AG10803 (cell line): Measurements from ENCODE around the gene FCHSD2.
A peak's percentile ranks its signal among the peaks of the same experiment; 100 is the strongest.

Experiments
- DNase-seq: peaks from one replicate; pipeline ENCODE4 v3.0.0; 2010; ENCODE audit warnings: low read depth
- H3K4me3 ChIP-seq: 2 replicates; pipeline ENCODE4 v1.5.1; 2011; ENCODE audit warnings: mild to moderate bottlenecking, low read length, control low read depth
- TF ChIP-seq, protein P1 (sequence below): conservative IDR thresholded peaks from 2 replicates; pipeline ENCODE4 v1.5.1; 2011; ENCODE audit warnings: mild to moderate bottlenecking, low read length, control low read depth, inconsistent platforms

Gene FCHSD2

GRCh38 chr11:72968390-72968789, 173.7 kb downstream of the FCHSD2 start:
- TF ChIP-seq, protein P1, sequence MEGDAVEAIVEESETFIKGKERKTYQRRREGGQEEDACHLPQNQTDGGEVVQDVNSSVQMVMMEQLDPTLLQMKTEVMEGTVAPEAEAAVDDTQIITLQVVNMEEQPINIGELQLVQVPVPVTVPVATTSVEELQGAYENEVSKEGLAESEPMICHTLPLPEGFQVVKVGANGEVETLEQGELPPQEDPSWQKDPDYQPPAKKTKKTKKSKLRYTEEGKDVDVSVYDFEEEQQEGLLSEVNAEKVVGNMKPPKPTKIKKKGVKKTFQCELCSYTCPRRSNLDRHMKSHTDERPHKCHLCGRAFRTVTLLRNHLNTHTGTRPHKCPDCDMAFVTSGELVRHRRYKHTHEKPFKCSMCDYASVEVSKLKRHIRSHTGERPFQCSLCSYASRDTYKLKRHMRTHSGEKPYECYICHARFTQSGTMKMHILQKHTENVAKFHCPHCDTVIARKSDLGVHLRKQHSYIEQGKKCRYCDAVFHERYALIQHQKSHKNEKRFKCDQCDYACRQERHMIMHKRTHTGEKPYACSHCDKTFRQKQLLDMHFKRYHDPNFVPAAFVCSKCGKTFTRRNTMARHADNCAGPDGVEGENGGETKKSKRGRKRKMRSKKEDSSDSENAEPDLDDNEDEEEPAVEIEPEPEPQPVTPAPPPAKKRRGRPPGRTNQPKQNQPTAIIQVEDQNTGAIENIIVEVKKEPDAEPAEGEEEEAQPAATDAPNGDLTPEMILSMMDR = no peak
- H3K4me3 ChIP-seq = no peak overlapping the region
- no peak for DNase-seq

GRCh38 chr11:72965672-72966071, 176.4 kb downstream of the FCHSD2 start:
- TF ChIP-seq, protein P1 = no peak
- no peak overlapping the region for H3K4me3 ChIP-seq
- DNase-seq = no peak

GRCh38 chr11:72962717-72963116, 179.4 kb downstream of the FCHSD2 start:
- no peak for DNase-seq
- H3K4me3 ChIP-seq = no peak overlapping the region
- TF ChIP-seq, protein P1 = no peak

- no peak overlapping the region for H3K4me3 ChIP-seq
- TF ChIP-seq, protein P1 = no peak
- peak; percentile 55 for DNase-seq
These were observed 180.0 kb downstream of the FCHSD2 start for GRCh38 chr11:72962084-72962483.

DNA sequence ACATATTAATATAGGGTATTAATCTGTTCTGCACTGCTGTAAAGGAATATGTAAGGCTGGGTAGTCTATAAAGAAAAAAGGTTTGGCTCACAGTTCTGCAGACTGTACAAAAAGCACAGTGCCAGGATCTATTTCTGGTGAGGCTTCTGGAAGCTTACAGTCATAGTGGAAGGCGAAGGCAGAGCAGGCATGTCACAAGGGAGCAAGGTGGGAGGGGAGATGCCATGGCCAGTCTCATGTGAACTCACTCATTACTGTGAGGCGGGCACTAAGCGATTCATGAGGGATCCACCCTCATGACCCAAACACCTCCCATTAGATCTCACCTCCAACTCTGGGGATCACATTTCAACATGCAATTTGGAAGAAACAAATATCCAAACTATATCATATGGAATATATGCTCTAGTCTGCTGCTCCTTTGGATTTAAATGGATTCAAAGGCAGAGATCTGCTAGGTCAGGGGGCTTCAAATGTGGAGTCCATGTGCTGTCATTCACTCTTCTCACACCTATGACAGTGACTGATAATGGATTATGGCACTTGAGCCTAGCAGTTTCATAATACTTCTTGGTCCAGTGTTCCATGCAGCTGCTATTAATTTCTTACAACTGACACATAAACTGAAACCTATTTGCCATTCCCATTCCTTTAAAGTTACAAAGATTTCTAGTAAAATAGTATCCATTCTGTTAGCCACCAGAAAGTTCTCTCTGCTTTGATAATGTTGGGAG, 182.0 kb downstream of the FCHSD2 start:
- TF ChIP-seq, protein P1 = no peak
- no peak for DNase-seq

DNA sequence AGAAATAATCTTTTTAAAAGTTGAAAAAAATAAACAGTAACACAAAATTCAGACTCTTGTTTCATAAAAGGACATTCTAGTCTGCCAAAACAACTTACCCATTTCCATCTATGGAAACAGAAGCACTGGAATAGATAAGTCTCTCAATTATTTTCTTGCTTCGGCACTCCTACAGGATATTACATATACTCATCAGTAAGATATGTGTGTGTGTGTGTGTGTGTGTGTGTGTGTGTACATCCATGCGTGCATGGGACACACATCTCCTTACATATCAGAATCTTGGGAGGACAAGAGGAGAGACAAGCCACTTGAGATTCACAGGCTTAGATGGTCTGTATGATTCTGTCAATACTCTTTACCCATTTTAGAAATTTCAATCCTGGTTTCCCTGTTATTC, 183.3 kb downstream of the FCHSD2 start:
- H3K4me3 ChIP-seq = no peak overlapping the region
- TF ChIP-seq, protein P1 = no peak
- DNase-seq = no peak

More for the DNA sequence above, 182.0 kb downstream of the FCHSD2 start:
- no peak overlapping the region for H3K4me3 ChIP-seq

DNA sequence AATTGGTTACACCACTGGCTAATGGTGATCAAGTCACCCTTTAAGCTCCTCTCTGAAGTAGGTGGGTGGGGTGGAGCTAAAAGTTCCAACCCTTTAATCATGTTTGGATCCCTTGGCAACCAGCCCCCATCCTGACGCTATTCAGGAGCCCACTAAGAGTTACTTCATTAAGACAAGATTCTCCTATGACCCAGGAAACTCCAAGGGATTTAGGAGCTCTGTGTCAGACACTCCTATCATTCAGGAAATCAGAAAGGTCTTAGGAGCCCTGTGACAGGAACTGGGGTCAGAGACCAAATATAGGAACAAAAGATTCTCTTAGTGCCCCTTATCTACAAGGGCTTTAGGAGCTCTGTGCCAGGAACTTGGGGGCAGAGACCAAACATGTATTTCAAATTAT, 186.7 kb downstream of the FCHSD2 start:
- H3K4me3 ChIP-seq = no peak overlapping the region
- TF ChIP-seq, protein P1 = no peak
- no peak for DNase-seq
